HG03521 (cell line): ENCODE measurements around the gene FLT1.

ENCODE experiments used
- ATAC-seq: cut with Tn5 transposase; IDR thresholded peaks from one replicate; pipeline ENCODE4 v1.9.1; 2021; ENCODE audit warnings: mild to moderate bottlenecking, moderate library complexity; ENCODE audit not compliant: unreplicated experiment

Gene FLT1

GRCh38 chr13:28529836-28530235 is 34.9 kb upstream of the FLT1 start:
- no peak for ATAC-seq

DNA sequence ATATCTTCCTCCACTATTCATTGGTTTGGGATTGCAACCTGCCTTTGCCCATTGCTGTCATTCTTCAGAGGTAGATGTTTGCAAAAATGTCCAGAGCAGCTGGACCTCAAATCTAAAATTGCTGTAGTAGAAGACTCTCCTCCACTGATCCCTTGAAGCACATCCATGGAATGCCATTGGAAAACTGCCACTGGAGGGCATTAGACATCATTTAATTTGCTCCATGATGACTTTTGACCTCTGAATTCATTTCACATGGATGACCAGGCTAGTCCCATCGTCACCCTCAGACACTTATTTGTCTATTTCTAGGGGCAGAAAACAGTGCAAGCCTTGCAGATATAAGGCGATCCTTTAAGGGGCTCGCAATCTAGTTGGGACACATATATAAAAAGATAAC is 33.9 kb upstream of the FLT1 start:
- no peak for ATAC-seq

GRCh38 chr13:28528388-28528787 is 33.5 kb upstream of the FLT1 start:
- ATAC-seq = no peak

GRCh38 chr13:28527629-28528028 is 32.7 kb upstream of the FLT1 start:
- ATAC-seq = no peak

GRCh38 chr13:28526876-28527275 is 31.9 kb upstream of the FLT1 start:
- no peak for ATAC-seq

DNA sequence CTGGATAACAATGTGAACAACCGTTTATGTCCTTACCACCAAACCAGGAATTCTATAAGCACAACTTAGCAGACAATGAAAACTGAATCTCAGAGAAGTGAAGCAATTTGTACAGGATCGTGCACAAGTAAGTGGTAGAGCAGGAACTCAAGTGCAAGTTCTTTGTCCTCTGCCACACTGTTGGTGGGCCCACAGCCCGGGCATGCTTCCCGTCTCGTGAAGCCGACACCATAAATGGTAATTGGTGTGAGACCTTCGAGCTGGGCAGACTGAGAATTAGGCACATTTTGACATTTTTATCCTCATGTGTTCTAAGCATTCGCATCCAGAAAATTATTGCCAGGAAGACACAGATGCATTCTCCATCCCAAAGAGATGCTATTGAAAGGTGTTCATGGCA is 27.9 kb upstream of the FLT1 start:
- no peak for ATAC-seq

GRCh38 chr13:28513745-28514144 is 18.8 kb upstream of the FLT1 start:
- no peak for ATAC-seq

DNA sequence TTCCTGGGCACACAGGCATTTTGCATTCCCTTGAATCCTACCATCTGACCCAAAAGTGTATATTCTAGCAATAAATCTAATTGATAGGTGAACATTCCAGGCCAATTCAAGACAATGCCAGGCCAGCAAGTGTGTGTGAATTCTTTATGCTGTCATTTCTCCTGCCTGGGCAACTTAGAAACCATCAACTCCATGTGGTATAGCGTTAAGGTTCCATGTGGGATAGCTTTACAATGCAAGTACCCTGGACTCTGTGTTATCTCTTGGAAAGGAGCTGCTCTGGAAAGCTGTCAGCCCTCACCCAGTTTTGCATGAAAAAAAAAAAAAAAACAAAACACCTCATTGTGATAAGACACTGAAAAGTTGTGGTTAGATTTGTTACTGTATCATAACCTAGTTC is 15.6 kb upstream of the FLT1 start:
- ATAC-seq = no peak

DNA sequence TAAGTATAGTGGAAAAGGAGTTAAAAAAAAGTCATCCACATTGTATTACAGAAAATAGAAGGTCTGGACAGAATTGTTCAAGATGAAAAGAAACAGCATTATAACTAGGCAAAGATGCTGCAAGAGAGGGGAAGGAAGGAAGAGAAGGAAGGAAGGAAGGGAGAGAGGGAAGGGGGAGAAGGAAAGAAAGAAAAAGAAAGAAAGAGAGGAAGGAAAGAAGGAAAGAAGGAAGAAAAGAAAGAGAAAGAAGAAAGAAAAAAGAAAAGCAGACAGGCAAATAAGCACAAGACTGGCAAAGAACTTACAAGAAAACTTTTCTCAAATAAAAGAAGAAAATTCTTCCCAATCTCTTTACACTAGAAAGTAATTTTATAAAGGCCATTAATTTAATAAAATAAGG is 15.1 kb upstream of the FLT1 start:
- ATAC-seq = no peak

DNA sequence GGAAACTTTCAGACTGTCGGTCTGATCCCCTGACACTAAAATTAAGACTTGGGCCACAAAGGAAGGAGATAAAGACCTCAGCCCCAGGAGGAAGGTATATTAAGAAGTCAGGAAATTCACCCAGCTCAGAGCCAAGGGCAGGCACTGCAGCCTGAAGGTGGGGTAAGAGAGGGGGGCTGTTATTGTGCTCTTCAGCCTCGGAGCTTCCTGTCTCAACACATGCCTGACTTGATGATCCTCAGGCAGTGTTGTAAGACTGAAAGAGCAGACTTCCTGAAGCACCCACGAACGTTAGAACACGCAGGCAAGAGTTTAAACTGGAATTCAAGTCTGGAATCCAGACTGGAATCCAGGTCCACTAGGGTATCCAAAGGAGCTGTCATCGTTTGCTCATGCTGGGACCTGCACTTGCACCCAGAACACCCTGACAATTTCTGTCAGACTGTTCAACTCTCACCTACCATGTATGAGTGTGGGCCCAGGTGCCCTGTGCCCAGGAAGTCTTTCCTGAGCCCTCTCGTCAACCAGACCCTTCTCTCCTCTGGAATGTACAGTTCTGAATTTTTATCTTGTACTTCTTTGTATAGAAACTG is 10.7 kb upstream of the FLT1 start:
- ATAC-seq = no peak

- no peak for ATAC-seq
These were observed 8.4 kb upstream of the FLT1 start for GRCh38 chr13:28503182-28503967.

DNA sequence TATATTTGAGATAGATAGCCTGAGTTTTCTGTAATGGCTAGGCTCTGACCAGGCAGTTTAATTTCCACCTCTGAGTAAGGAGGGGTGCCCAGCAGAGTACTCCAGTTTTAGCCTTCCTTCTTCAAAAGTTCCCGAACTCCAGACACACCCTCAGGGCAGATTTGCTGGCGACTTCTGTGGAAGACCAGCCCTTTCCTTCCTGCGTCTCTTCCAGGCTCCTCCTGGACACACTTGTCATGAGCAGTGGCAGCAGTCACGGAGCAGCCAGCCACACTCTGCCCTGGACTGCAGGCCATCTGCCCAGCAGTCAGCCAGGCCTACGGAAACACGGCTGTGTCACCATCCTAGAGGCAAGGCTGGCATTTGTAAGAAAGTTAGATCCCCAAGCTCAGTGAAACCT is 6.6 kb upstream of the FLT1 start:
- ATAC-seq = no peak

DNA sequence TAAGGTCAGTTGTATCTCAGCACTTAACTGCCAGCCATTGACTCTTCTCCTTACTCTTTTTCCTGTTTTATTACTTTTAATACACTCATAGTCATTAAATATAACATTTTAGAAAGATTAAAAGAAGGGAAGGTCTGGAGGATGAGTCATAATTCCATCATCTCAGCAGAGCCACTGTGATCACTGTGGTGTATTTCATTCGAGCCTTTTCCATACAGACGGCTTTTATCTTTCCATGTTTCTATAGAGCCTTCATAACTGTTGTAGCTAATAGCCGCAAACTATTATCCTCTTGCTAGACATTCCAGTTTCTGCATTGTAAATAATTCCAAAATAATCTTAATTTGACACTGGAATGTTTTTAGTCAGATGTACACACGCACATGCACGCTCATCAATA is 4.7 kb upstream of the FLT1 start:
- ATAC-seq = no peak

GRCh38 chr13:28498481-28499115 is 3.7 kb upstream of the FLT1 start:
- no peak for ATAC-seq

DNA sequence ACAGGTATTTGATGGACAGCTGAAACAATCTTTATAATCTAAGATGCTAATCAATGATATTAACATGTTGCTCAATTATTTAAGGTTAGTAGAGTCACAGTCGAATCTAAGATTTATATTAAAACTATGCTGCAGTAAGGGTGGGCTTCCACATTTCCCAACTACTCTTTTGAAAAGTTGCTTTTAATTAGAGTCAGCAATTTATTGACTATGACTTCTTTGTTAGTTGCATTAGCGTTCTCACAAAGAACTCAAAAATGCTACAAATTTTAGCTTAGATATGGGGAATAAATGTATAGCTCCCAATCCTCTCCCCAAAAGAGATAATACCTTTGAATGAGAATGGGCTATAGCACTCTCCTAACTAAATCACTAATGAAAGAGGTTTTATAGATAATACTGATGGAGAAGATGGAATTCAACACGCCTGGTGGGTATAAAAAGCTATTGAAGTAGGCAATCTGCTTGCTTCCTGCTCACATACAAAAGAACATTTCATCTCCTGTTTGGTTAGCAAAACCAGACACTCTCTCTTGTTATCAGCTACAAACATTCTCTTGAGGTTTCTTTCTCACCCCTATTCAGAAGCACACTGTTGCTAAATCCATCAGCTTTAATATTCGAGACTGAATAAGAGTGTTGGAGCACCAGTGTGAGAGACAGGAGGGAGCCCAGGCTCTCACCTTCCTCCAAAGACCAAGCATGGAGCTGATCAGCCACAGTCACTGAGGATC is 2.4 kb upstream of the FLT1 start:
- no peak for ATAC-seq

DNA sequence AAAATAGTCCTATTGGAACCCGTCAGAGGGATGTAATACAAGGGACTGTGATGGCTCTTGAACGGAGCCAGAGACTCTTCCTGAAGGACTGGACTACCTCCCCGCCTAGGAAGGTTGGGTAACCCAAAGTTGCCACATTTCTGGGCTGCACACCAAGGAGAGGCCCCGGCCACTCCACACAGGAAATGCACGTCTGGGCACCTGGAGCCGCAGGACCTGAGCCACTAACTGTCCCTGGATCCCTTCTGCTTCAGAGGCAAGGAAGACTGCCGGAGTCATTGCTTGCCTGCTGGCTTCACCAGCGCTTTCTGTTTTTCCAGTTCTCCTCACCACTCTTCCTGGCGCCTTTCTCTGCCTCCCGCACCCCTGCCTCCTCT is 1.2 kb upstream of the FLT1 start:
- ATAC-seq = no peak

GRCh38 chr13:28495538-28496187 is 735 bp upstream of the FLT1 start:
- no peak for ATAC-seq

DNA sequence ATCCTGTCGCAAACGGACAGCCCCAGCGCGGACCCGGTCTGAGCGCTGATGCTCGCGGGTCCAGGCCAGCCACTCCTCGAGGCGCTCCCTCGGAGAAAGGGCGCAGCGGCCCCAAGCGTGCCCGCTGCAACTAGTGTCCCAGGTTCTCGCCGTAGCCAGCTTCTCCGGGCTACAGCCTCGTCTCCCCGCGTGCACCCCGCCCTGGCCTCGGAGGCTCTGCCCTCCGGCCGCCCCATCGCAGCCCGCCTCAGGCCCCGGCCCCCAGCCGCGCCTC is 487 bp downstream of the FLT1 start:
- no peak for ATAC-seq

- ATAC-seq = no peak
These were observed 1.0 kb downstream of the FLT1 start for GRCh38 chr13:28493740-28494503.

GRCh38 chr13:28492569-28493367 is 2.2 kb downstream of the FLT1 start:
- no peak for ATAC-seq
